GM18861 (cell line): ENCODE measurements around the gene SIX6.
A peak's percentile ranks its signal among the peaks of the same experiment; 100 is the strongest.

Experiments used
- ATAC-seq: cut with Tn5 transposase; IDR thresholded peaks from one replicate; pipeline ENCODE4 v1.9.1; 2021; ENCODE audit not compliant: unreplicated experiment

SIX6 gene

GRCh38 chr14:60512973-60513571, 4.1 kb downstream of the SIX6 start:
- no peak for ATAC-seq

- ATAC-seq = no peak
These were observed 5.4 kb downstream of the SIX6 start for GRCh38 chr14:60514378-60514740.

- ATAC-seq = no peak
These were observed 6.0 kb downstream of the SIX6 start for GRCh38 chr14:60514741-60515491.

- ATAC-seq = no peak
These were observed 6.8 kb downstream of the SIX6 start for GRCh38 chr14:60515511-60516289.

- ATAC-seq = no peak
These were observed 23.5 kb downstream of the SIX6 start for GRCh38 chr14:60532442-60532841.

- ATAC-seq = no peak
These were observed 28.7 kb downstream of the SIX6 start for GRCh38 chr14:60537663-60538062.

- ATAC-seq = no peak
These were observed 35.7 kb downstream of the SIX6 start for GRCh38 chr14:60544659-60545058.

GRCh38 chr14:60553808-60554207, 44.9 kb downstream of the SIX6 start:
- ATAC-seq = no peak

GRCh38 chr14:60561845-60562746, 53.1 kb downstream of the SIX6 start:
- peak; percentile 76 for ATAC-seq
